Motor neuron (in vitro differentiated cells): ENCODE results near the gene NCEH1. TPM values are rescaled to one million over a fixed set of nuclear protein-coding genes. Genes with fewer than 3 reads are reported as not detected.
"Not testable (repeated sequence)": the region's sequence is repeated elsewhere in the genome, so short reads cannot be mapped to it uniquely, and the experiment has no call there.

Experiments
- ATAC-seq, 8 experiments: fragments of 200-7000 bp; cut with Tn5 transposase; replicated peaks in 6 of 8; 2 replicates each; pipeline ENCODE4 v1.8.0; 2021; ENCODE audit warnings: mild to moderate bottlenecking in 8 of 8, moderate library complexity in 8 of 8
- H3K27ac ChIP-seq, 2 donors: fragments of 250-450 bp; sonication (Bioruptor Pico); 2 replicates each; pipeline ENCODE4 v1.9.0; 2021; ENCODE audit warnings: antibody characterized with exemption in 2 of 2, mild to moderate bottlenecking in 2 of 2, moderate library complexity in 1 of 2
- H3K4me1 ChIP-seq, 2 donors: fragments of 250-450 bp; sonication (Bioruptor Pico); replicated peaks in 1 of 2; 2 replicates each; pipeline ENCODE4 v1.6.1; 2021; ENCODE audit warnings: antibody characterized with exemption in 2 of 2, mild to moderate bottlenecking in 2 of 2, moderate library complexity in 1 of 2
- H3K4me3 ChIP-seq, 5 donors: fragments of 250-450 bp; sonication (Bioruptor Pico); 2 replicates each; pipeline ENCODE4 v1.9.0; 2021; ENCODE audit warnings: antibody characterized with exemption in 5 of 5, mild to moderate bottlenecking in 5 of 5, moderate library complexity in 4 of 5
- whole genome bisulfite sequencing, 10 experiments: fragments of 450-650 bp; shearing (Covaris generic); methylation state at CpG; one replicate each; pipeline ENCODE4 v1.0.0; 2022; 5-methylcytosine and 5-hydroxymethylcytosine counted together
- in situ Hi-C, 9 experiments: fragments of 400-800 bp; cut with MboI; loops; one replicate each; pipeline ENCODE4 v1.15.0; 2021; ENCODE audit warnings: low sequenced_read_pairs in 9 of 9, low pct_unique_long_range_greater_than_20kb in 2 of 9; ENCODE audit not compliant: unreplicated experiment in 9 of 9
- total RNA-seq, 8 experiments: library from RNA; unstranded; fragments of 300-600 nt; gene quantifications; 2 replicates each; pipeline versions ENCODE4 v1.2.3 to v1.2.4, GENCODE V29; 2022

The NCEH1 gene, protein sequence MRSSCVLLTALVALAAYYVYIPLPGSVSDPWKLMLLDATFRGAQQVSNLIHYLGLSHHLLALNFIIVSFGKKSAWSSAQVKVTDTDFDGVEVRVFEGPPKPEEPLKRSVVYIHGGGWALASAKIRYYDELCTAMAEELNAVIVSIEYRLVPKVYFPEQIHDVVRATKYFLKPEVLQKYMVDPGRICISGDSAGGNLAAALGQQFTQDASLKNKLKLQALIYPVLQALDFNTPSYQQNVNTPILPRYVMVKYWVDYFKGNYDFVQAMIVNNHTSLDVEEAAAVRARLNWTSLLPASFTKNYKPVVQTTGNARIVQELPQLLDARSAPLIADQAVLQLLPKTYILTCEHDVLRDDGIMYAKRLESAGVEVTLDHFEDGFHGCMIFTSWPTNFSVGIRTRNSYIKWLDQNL
- total RNA-seq, result 1 to 10 TPM; 1.5 to 9.9 (median 5.7) TPM

DNA sequence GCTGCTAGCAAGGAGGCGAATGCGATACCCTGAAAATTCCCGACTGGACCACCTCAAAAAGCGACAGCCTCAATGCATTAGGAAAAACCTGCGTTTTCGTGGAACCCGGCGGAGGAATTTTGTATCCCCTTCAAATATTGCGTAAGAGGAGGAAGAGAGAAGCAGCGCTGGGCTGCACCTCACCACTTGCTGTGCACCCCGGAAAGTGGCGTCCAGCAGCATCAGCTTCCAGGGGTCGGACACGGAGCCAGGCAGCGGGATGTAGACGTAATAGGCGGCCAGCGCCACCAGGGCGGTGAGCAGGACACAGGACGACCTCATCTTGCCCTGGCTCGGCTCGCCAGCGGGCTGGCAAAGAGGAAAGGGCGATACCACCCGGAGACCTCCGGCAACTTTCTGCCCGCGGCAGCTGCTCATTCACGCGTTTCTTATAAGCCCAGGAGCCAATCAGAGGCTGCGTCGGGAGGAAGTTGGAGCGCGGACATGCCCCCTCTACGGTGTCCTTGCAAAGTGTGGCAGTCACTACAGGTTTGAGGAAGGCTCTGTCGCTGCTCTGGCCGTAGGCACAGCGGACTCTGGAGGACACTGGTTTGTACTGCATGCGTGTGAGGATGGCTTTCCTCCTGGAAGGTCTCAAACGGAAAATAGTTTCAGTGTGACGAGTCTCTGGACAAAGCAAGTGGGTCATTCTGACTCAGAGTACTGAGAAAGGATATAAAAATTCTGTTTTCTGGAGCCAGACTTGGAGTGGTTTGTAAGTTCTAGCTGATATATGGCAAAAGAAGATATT, at the start of gene NCEH1:
Gene NCEH1 (minus strand): TSS at position 404 of the 790 bp plus-strand sequence. CDS start 83 bp downstream, at position 321.
- Histone ChIP-seq H3K4me1 (peaks cover 0 to 3% of the 10 kb centered on the region in 2 donors), H3K27ac (peak within 1 kb of the TSS in 1 of 2 donors; percentile 15), H3K4me3 (peak within 1 kb of the TSS; percentile 52 to 75 (median 55))
- in situ Hi-C loops, result no loop called here
- ATAC-seq, result peak; percentile 91 to 99 (median 98)
- 0 to 5% (median 0%) methylated on average over 1 to 25 of the region's 41 CpGs; no CpG with 5 or more reads in 1 of the 10 experiments for WGBS, 10 experiments

DNA sequence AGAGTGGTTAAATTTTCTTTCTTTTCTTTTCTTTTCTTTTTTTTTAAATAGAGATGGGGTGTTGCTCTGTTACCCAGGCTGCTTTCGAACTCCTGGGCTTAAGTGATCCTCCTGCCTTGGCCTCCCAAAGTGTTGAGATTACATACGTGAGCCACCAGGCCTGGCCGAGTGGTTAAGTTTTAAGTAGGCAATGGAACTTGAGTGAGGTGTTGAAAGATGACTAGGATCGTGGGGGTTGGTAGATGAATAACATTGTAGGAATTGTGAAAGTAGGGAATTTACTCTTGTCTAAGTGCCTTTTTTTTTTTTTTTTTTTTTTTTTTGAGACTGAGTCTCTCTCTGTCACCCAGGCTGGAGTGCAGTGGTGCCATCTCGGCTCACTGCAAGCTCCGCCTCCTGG, 49.5 kb upstream of the NCEH1 start:
- H3K27ac ChIP-seq, ATAC-seq, H3K4me1 ChIP-seq, H3K4me3 ChIP-seq, in situ Hi-C loops: not testable (repeated sequence)
- WGBS, 10 experiments, result 72 to 100% (median 95%) methylated on average over 1 to 4 of the region's 6 CpGs; no CpG with 5 or more reads in 1 of the 10 experiments

DNA sequence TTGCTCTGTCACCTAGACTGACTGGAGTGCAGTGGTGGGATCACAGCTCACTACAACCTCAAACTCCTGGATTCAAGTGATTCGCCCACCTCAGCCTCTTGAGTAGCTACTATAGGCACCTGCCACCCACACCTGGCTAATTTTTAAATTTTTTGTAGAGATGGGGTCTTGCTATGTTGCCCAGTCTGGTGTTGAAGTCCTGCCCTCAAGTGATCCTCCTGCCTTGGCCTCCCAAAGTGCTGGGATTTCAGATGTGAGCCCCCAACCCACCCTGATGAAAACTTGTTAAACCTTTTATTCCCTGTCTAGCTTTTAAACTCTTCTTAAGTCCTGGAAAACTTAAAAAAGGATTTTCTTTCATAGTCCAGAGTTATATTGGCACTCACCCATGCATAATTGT, 42.3 kb upstream of the NCEH1 start:
- 80 to 100% (median 100%) methylated on average over 1 of the region's 1 CpG; no CpG with 5 or more reads in 6 of the 10 experiments for WGBS, 10 experiments
- H3K4me1 ChIP-seq, result peaks cover 4 to 5% of the 10 kb centered on the region in 2 donors
- no peak overlapping the region for H3K4me3 ChIP-seq
- ATAC-seq, result no peak
- in situ Hi-C loops, result no loop called here
- no peak overlapping the region for H3K27ac ChIP-seq

DNA sequence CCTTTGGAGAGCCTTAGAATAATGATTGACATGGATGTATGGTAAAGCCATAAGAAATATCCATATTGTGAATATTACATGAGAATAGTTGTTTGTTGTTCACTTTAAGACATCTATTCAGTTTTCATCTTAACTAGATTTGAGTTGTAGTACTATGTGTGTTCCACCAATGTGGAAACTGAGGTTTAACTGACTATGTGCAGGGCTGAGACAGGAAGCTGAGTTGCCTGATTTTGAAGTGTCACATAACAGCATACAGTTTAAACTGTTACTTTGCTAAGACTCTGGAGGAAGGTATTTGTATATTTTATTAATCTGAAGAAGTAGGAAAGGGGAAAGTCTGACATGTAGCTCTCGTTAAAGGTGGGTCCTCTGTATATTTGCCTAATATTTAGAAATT, 41.8 kb upstream of the NCEH1 start:
- H3K27ac ChIP-seq, result no peak overlapping the region
- in situ Hi-C loops, result no loop called here
- no peak for ATAC-seq
- H3K4me3 ChIP-seq, result no peak overlapping the region
- 80 to 100% (median 100%) methylated on average over 1 of the region's 1 CpG; no CpG with 5 or more reads in 2 of the 10 experiments for WGBS, 10 experiments
- peaks cover 4 to 5% of the 10 kb centered on the region in 2 donors for H3K4me1 ChIP-seq

DNA sequence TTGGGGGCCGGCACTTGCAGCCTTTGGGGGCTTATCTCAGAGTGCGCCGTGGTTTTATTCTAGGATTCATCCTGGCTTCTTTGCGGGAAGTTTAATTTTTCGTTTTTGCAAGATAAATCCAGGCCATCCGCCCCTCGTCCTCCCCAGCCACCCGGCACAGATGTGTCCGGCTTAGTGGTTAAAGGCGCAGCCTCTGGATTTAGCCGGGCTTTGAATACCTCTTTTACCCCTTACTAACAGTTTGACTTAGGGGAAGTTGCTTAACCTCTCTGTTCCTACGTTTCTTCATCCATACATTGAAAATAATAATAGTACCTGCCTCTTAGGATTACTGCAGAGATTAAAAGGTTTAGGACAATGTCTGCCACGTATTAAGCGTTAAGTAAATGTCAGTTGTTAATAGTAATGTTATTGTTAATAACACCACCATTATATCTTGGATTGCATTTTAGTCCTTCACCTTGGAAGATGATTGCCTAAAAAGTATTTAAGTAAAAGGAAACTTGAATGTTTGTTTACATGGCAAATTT, 40.4 kb upstream of the NCEH1 start:
- 0 to 4% (median 0%) methylated on average over 1 to 8 of the region's 14 CpGs; no CpG with 5 or more reads in 1 of the 10 experiments for WGBS, 10 experiments
- in situ Hi-C loops, result no loop called here
- peak overlapping the region; percentile 47 to 67 (median 54) for H3K4me3 ChIP-seq
- no peak overlapping the region for H3K27ac ChIP-seq
- peaks cover 4 to 5% of the 10 kb centered on the region in 2 donors for H3K4me1 ChIP-seq
- ATAC-seq, result peak in 3 of 8 experiments; percentile 1 to 7 (median 6)

DNA sequence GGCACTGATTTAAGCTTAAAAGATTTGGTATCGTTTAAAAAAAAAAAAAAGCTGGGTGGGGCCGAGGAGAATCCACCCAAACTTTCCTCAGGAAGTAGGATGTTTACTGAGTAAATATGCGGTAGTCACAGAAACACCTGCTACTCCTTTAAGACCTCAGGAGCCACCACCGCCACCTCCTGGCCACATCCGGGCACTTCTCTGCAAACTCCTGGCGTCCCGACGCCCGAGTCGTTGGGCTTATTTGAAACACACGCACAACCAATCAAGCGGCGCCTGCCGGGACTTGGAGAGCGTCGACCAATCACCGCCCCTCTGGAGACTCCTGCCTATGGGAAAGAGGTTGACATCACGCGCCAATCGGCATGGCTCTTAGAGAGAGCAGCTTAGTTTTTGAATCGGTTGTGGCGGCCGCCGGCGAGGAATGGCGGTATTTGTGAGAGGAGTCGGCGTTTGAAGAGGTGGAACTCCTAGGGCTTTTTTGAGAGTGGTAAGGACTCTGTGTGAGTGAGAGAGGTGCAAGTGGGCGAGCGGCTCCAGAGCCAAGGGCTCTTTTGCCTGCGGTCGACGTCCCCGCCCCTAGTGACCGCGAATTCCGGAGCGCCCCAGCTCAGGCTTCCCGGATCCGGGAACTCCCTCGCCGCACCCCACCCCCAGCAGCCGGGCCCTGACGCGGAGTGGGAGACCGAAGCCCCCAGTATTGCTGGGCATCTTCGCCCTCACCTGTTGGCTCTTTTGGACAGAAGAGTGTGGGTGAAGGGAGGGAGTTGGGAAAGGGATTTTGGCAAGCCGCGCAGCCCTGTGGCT, 39.7 kb upstream of the NCEH1 start, which contains the start of gene ECT2:
Gene ECT2 (plus strand): TSS at position 359 of the 807 bp plus-strand sequence. CDS start 3,805 bp downstream, outside the sequence.
- Histone ChIP-seq H3K4me3 (peak within 1 kb of the TSS; percentile 47 to 67 (median 54)), H3K4me1 (peaks cover 4 to 5% of the 10 kb centered on the region in 2 donors), H3K27ac (peak within 1 kb of the TSS in 1 of 2 donors; percentile 1)
- peak; percentile 85 to 100 (median 99) for ATAC-seq
- in situ Hi-C loops, result no loop called here
- WGBS, 10 experiments, result 0 to 2% (median 0%) methylated on average over 2 to 29 of the region's 49 CpGs; no CpG with 5 or more reads in 3 of the 10 experiments

DNA sequence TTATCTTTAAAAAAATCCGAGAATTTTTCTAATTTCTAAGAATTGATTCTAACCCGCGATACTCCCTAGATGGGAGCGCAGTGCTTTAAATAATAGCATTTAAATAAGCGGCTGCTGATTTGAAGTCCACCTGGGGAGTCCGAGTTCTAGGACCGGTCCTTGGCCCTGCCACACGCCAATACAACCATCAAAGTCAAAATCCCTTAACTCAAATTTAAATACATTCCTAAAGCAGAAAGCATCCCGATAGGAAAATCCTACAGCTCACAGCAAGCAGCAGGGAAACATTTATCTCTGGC, 39.2 kb upstream of the NCEH1 start:
- in situ Hi-C loops, result no loop called here
- no peak overlapping the region for H3K27ac ChIP-seq

DNA sequence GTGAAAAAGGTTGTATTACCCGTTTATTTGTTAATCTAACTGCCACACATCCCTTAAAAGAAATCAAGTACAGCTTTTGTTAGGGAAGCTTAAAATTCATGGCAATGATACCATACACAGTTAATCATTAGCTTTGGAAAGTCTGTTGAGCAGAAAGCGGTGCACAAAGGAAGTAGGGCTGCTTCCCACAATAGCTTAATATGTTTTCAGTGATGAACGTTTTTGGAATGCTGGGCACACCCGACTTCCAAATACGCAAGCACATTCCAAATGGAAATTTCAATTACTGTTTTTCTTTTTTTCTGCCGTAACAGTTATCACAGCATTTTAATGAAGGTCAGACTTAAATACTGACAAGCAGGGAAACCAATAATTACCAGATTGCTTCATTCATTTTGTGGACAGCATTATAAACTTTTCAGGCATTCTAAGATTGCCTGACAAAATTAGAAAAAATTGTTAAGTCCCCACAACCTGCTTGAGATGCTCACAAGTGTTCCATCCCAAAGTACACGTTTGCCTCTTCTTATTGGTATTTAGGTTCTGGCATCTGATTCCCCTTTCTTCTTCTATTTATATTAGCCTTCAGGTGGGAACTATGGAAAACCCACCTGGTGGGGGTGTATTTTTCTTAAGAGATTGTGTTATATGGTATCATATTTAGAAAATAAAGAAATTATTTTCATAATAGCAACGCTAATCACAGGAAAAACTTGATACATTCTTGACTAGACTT, 38.5 kb upstream of the NCEH1 start:
- no peak overlapping the region for H3K27ac ChIP-seq
- ATAC-seq, result peak in 3 of 8 experiments; percentile 23 to 39 (median 36)
- in situ Hi-C loops, result no loop called here
- peak overlapping the region in 1 of 5 donors; percentile 67 for H3K4me3 ChIP-seq
- 0 to 80% (median 17%) methylated on average over 2 to 8 of the region's 8 CpGs for WGBS, 10 experiments
- peaks cover 4 to 5% of the 10 kb centered on the region in 2 donors for H3K4me1 ChIP-seq

More for the DNA sequence above, 39.2 kb upstream of the NCEH1 start:
- Histone ChIP-seq H3K4me3 (peak overlapping the region; percentile 26 to 67 (median 47)), H3K4me1 (peaks cover 4 to 5% of the 10 kb centered on the region in 2 donors)
- ATAC-seq, result no peak
- WGBS, 10 experiments, result 0 to 34% (median 17%) methylated on average over 3 to 9 of the region's 9 CpGs; no CpG with 5 or more reads in 1 of the 10 experiments

DNA sequence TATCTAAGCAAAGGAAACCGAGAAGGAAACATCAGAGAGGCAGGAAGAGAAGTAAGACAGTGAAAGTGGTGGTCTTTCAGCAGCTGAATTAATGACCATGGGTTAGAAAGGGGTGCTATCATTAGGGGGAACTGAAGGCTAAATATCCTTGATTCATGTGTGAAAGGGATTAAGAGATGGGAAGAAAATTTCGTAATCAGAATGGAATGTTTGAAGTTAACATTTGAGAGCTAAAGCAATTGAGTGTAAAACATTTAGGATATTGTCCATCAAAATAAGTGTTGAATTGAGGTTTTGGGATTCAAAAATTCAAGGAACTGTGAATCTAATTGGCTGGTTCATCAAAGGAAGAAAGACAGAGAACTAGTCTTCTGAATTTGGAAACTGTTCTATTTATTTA, 35.6 kb upstream of the NCEH1 start:
- 52 to 100% (median 82%) methylated on average over 1 to 2 of the region's 2 CpGs for WGBS, 10 experiments
- no peak overlapping the region for H3K27ac ChIP-seq
- no peak overlapping the region for H3K4me3 ChIP-seq
- no peak for ATAC-seq
- H3K4me1 ChIP-seq, result peaks cover 4 to 5% of the 10 kb centered on the region in 2 donors
- in situ Hi-C loops, result no loop called here

DNA sequence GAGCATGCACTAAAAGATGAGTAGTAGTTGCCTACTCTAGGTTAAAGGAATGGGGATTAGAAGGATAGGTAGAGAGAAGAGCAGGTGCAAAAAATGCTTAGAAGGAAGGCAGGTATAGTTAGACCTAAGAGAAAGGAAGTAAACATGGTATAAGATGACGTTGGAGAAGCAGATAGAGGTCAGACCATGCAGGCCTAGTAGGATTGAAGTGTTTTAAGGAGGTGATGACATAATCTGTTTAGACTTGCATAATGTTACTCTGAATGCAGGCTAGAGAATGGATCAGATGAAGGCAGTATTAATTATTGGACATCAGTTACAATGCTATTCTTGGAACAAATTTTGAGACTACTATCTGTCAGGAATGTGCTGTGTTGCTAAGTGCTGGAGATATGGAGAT, 28.6 kb upstream of the NCEH1 start:
- 44 to 100% (median 80%) methylated on average over 1 of the region's 1 CpG; no CpG with 5 or more reads in 1 of the 10 experiments for WGBS, 10 experiments
- no peak for ATAC-seq

DNA sequence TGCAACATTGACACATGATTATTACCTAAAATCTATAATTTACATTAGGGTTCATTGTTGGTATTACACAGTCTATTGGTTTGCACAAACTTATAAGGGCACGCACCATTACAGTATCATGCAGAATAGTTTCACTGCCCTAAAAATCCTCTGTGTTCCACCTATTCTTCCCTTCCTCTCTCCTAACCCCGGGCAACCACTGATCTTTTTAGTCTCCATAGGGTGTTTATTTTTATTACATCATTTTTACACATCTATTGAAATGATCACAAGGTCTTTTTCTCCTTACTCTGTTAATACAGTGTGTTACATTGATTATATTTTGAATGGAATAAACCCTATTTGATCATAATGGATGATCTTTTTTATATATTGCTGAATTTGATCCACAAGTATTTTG, 24.1 kb upstream of the NCEH1 start:
- in situ Hi-C loops, result no loop called here
- no peak overlapping the region for H3K4me3 ChIP-seq
- no peak overlapping the region for H3K27ac ChIP-seq
- WGBS, 10 experiments, result 22 to 100% (median 83%) methylated on average over 1 to 2 of the region's 2 CpGs; no CpG with 5 or more reads in 1 of the 10 experiments
- H3K4me1 ChIP-seq, result no peaks in the 10 kb centered on the region
- no peak for ATAC-seq

More for the DNA sequence above, 28.6 kb upstream of the NCEH1 start:
- Histone ChIP-seq H3K4me1 (no peaks in the 10 kb centered on the region), H3K27ac (no peak overlapping the region), H3K4me3 (no peak overlapping the region)
- in situ Hi-C loops, result no loop called here

DNA sequence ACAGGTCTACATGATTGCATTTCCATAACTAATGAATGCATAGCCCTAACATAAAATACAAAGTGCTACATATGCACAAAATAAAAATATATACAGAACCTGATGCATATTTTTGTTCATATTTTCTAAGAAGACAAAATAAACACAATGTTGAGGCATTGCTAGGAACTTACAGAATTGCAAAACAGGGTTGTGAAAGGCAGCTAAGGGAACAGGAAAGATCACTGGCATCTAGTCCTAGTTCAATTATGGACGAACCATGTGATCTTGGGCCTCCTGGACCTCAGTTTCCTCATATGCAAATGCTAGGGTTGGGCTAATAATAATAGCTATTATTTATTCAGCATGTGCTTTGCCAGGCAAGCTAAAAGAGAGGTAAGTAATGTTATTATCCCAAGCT, 15.5 kb upstream of the NCEH1 start:
- H3K4me1 ChIP-seq, result no peaks in the 10 kb centered on the region
- WGBS, 10 experiments, result 17 to 80% (median 71%) methylated on average over 1 of the region's 1 CpG; no CpG with 5 or more reads in 5 of the 10 experiments
- no peak for ATAC-seq
- H3K4me3 ChIP-seq, result no peak overlapping the region
- in situ Hi-C loops, result no loop called here
- H3K27ac ChIP-seq, result no peak overlapping the region
